Measurements from ENCODE around the gene SLC26A4.

The SLC26A4 gene

DNA sequence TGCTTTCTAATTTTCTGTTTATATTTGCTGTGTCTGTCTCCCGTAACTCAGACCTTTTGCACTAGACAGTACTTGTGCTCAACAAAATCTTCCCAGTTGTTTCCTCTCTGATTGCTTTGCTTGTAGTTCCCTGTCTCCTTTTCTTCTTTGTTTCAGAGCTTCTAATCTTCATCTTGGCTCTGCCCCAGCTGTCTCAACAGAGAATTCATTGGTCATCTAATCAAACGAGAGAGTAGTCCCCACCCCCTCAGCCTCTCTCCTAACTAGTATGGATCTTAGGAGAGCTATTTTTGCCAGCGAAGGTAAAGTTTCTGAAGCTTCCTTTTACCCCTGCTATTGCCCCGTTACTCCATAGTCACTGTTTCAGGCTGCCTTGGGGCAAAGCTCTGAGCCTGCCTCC lies 32.8 kb downstream of the SLC26A4 start:
- Histone ChIP-seq H3K9ac (no peak overlapping the region), H3K4me2 (no peak overlapping the region), H3K27ac (no peak overlapping the region), H4K20me1 (ENCODE audit: insufficient read depth) (no peaks in the 10 kb centered on the region), H3K27me3 (ENCODE audit: insufficient read depth, low read depth) (no peaks in the 10 kb centered on the region), H2AFZ (ENCODE audit: low read depth) (no peak overlapping the region), H3K79me2 (ENCODE audit: insufficient read depth, low read depth) (no peaks in the 10 kb centered on the region), H3K4me1 (ENCODE audit: low read depth, poor library complexity, severe bottlenecking) (no peaks in the 10 kb centered on the region), H3K4me3 (IDR thresholded peaks at IDR 0.05; ENCODE audit: insufficient read depth, low read depth, low read length) (no peak overlapping the region), H3K36me3 (ENCODE audit: insufficient read depth) (no peaks in the 10 kb centered on the region)
- TF ChIP-seq, protein P1, sequence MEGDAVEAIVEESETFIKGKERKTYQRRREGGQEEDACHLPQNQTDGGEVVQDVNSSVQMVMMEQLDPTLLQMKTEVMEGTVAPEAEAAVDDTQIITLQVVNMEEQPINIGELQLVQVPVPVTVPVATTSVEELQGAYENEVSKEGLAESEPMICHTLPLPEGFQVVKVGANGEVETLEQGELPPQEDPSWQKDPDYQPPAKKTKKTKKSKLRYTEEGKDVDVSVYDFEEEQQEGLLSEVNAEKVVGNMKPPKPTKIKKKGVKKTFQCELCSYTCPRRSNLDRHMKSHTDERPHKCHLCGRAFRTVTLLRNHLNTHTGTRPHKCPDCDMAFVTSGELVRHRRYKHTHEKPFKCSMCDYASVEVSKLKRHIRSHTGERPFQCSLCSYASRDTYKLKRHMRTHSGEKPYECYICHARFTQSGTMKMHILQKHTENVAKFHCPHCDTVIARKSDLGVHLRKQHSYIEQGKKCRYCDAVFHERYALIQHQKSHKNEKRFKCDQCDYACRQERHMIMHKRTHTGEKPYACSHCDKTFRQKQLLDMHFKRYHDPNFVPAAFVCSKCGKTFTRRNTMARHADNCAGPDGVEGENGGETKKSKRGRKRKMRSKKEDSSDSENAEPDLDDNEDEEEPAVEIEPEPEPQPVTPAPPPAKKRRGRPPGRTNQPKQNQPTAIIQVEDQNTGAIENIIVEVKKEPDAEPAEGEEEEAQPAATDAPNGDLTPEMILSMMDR (conservative IDR thresholded peaks at IDR 0.05; ENCODE audit: low read depth, low read length), result no peak

DNA sequence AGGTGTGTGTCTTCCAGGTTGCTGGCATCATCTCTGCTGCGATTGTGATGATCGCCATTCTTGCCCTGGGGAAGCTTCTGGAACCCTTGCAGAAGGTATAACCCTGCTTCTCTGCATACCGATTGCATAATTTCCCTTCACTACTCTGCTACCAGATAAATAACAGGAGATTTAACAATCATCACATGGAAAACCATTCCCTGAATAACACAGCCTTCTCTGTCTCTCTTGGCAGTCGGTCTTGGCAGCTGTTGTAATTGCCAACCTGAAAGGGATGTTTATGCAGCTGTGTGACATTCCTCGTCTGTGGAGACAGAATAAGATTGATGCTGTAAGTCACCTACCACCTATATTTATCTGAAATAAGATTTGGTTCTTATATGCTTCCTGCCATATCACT lies 33.8 kb downstream of the SLC26A4 start:
- H3K36me3 ChIP-seq (ENCODE audit: insufficient read depth), result no peaks in the 10 kb centered on the region
- no peaks in the 10 kb centered on the region for H4K20me1 ChIP-seq (ENCODE audit: insufficient read depth)
- H3K79me2 ChIP-seq (ENCODE audit: insufficient read depth, low read depth), result no peaks in the 10 kb centered on the region
- H3K4me2 ChIP-seq, result no peak overlapping the region
- no peak overlapping the region for H3K4me3 ChIP-seq (IDR thresholded peaks at IDR 0.05; ENCODE audit: insufficient read depth, low read depth, low read length)
- H3K4me1 ChIP-seq (ENCODE audit: low read depth, poor library complexity, severe bottlenecking), result no peaks in the 10 kb centered on the region
- no peak overlapping the region for H3K27ac ChIP-seq
- H3K27me3 ChIP-seq (ENCODE audit: insufficient read depth, low read depth), result no peaks in the 10 kb centered on the region
- TF ChIP-seq, protein P1 (conservative IDR thresholded peaks at IDR 0.05; ENCODE audit: low read depth, low read length), result no peak
- H2AFZ ChIP-seq (ENCODE audit: low read depth), result no peak overlapping the region
- no peak overlapping the region for H3K9ac ChIP-seq

DNA sequence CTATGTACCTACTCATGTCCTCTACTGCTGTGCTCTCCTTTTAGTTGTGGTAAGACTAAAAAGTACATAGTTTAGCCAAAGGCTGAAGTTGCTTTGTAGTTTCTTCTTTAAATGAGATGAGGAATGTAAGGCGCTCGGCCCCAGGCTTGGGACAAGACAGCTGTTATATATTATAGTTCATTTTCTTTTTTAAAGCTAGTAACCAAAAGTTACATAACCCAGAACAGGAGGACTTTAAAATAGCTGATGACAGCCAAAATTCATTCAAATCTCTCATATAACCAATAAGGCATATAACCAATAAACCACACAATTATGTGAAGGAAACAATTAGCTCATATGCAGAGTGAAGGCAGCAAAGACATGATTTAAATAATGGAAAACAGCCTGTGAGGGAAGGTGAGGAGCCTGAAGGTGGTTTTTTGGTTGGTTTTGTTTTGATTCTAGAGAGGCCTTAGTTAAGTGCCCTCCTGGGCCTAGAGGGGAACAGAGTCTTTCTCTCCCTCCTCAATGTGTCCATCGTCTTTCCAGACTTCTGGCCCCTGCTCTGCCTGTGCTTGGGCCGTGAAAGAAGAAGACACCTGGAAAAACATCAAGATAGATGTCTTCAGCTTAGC lies 35.8 kb downstream of the SLC26A4 start:
- Histone ChIP-seq H3K4me2 (no peak overlapping the region), H2AFZ (ENCODE audit: low read depth) (no peak overlapping the region), H3K27me3 (ENCODE audit: insufficient read depth, low read depth) (no peaks in the 10 kb centered on the region), H3K4me1 (ENCODE audit: low read depth, poor library complexity, severe bottlenecking) (no peaks in the 10 kb centered on the region), H3K36me3 (ENCODE audit: insufficient read depth) (no peaks in the 10 kb centered on the region), H3K27ac (no peak overlapping the region), H3K4me3 (IDR thresholded peaks at IDR 0.05; ENCODE audit: insufficient read depth, low read depth, low read length) (no peak overlapping the region), H3K9ac (no peak overlapping the region), H4K20me1 (ENCODE audit: insufficient read depth) (no peaks in the 10 kb centered on the region), H3K79me2 (ENCODE audit: insufficient read depth, low read depth) (no peaks in the 10 kb centered on the region)
- TF ChIP-seq, protein P1 (conservative IDR thresholded peaks at IDR 0.05; ENCODE audit: low read depth, low read length), result no peak

DNA sequence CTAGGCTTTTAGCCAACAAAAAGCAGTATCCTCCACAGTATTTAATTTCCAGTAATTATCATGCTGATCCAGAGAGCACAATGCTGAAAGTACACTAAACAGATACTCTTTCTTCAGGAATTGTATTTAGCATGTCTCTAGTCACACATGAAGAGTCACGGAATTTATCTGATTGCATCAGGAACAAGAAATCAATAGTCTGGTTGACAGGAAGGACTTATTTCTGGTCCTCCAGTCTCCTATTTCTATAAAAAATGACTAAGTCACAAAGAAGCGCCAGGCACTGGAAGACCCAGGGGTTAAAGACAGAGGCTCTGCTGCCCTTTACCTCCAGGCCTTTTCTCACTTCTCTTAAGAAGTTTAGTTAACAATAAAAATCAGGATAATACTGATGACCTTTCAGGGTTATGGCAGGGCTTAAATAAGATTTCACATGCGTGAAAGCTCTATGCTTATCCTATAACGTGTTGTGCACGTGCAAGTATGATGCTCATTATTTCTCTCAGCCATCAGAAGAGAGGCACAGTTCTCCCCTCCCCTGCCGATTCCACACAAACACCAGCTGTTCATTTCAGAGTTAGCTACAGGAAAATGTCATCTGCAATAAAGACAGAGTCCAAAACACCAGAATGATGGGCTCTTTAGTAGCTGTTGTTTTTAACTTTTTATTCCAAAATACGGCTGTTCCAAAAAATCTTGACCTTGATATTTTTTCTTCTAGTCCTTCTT lies 36.9 kb downstream of the SLC26A4 start:
- H4K20me1 ChIP-seq (ENCODE audit: insufficient read depth), result no peaks in the 10 kb centered on the region
- no peak overlapping the region for H3K4me2 ChIP-seq
- no peak overlapping the region for H3K9ac ChIP-seq
- no peaks in the 10 kb centered on the region for H3K4me1 ChIP-seq (ENCODE audit: low read depth, poor library complexity, severe bottlenecking)
- H2AFZ ChIP-seq (ENCODE audit: low read depth), result no peak overlapping the region
- H3K27ac ChIP-seq, result no peak overlapping the region
- no peaks in the 10 kb centered on the region for H3K27me3 ChIP-seq (ENCODE audit: insufficient read depth, low read depth)
- no peaks in the 10 kb centered on the region for H3K79me2 ChIP-seq (ENCODE audit: insufficient read depth, low read depth)
- no peaks in the 10 kb centered on the region for H3K36me3 ChIP-seq (ENCODE audit: insufficient read depth)
- TF ChIP-seq, protein P1 (conservative IDR thresholded peaks at IDR 0.05; ENCODE audit: low read depth, low read length), result no peak
- H3K4me3 ChIP-seq (IDR thresholded peaks at IDR 0.05; ENCODE audit: insufficient read depth, low read depth, low read length), result no peak overlapping the region

All from KMS-11 (cell line).